IPS-11a (cell line): ENCODE results near the gene ATL2.
"Not testable (repeated sequence)": the region's sequence is repeated elsewhere in the genome, so short reads cannot be mapped to it uniquely, and the experiment has no call there.

Experiments used
- H3K4me3 ChIP-seq: one replicate; pipeline ENCODE4 v1.5.1; 2013; ENCODE audit warnings: low read depth, low read length, control low read depth

Gene ATL2

GRCh38 chr2:38377050-38377828 is at the start of gene ATL2:
Gene ATL2, minus strand, starts transcription at chr2:38377273. Its CDS starts 13 bp downstream, at chr2:38377260.
- peak within 1 kb of the TSS; percentile 86 for H3K4me3 ChIP-seq

- H3K4me3 ChIP-seq: no peak overlapping the region
These were observed 46.7 kb upstream of the ATL2 start for GRCh38 chr2:38423763-38424162.

- no peak overlapping the region for H3K4me3 ChIP-seq
These were observed 44.4 kb upstream of the ATL2 start for GRCh38 chr2:38421274-38422056.

- H3K4me3 ChIP-seq: no peak overlapping the region
These were observed 42.4 kb upstream of the ATL2 start for GRCh38 chr2:38419499-38419898.

GRCh38 chr2:38418735-38419134 is 41.7 kb upstream of the ATL2 start:
- no peak overlapping the region for H3K4me3 ChIP-seq

GRCh38 chr2:38417745-38418689 is 40.9 kb upstream of the ATL2 start:
- H3K4me3 ChIP-seq: no peak overlapping the region

- H3K4me3 ChIP-seq: no peak overlapping the region
These were observed 39.4 kb upstream of the ATL2 start for GRCh38 chr2:38416296-38417036.

- no peak overlapping the region for H3K4me3 ChIP-seq
These were observed 38.7 kb upstream of the ATL2 start for GRCh38 chr2:38415728-38416291.

- H3K4me3 ChIP-seq: no peak overlapping the region
These were observed 38.0 kb upstream of the ATL2 start for GRCh38 chr2:38415023-38415422.

GRCh38 chr2:38412235-38412871 is 35.3 kb upstream of the ATL2 start:
- not testable (repeated sequence) for H3K4me3 ChIP-seq

- H3K4me3 ChIP-seq: no peak overlapping the region
These were observed 32.4 kb upstream of the ATL2 start for GRCh38 chr2:38409156-38410102.

GRCh38 chr2:38407111-38407682 is 30.1 kb upstream of the ATL2 start:
- H3K4me3 ChIP-seq: no peak overlapping the region

GRCh38 chr2:38406597-38407110 is 29.6 kb upstream of the ATL2 start:
- H3K4me3 ChIP-seq: no peak overlapping the region

GRCh38 chr2:38405917-38406596 is 29.0 kb upstream of the ATL2 start:
- H3K4me3 ChIP-seq: no peak overlapping the region

- H3K4me3 ChIP-seq: no peak overlapping the region
These were observed 23.4 kb upstream of the ATL2 start for GRCh38 chr2:38400513-38400912.

- no peak overlapping the region for H3K4me3 ChIP-seq
These were observed 21.7 kb upstream of the ATL2 start for GRCh38 chr2:38398739-38399138.

GRCh38 chr2:38394903-38395341 is 17.8 kb upstream of the ATL2 start:
- H3K4me3 ChIP-seq: no peak overlapping the region
